GM18505 (cell line): ENCODE measurements around the gene NOTCH2.
A peak's percentile ranks its signal among the peaks of the same experiment; 100 is the strongest.

Experiments
- ATAC-seq: cut with Tn5 transposase; IDR thresholded peaks from one replicate; pipeline ENCODE4 v1.9.1; 2021; ENCODE audit not compliant: unreplicated experiment
- POLR2A ChIP-seq: IDR thresholded peaks from 4 replicates; pipeline ENCODE4 v1.6.1; 2011; ENCODE audit warnings: borderline replicate concordance; ENCODE audit not compliant: insufficient read depth, insufficient read length; ENCODE audit errors: extremely low read depth

The NOTCH2 gene

GRCh38 chr1:119964673-119965363 lies 104.6 kb downstream of the NOTCH2 start:
- no peak for ATAC-seq
- TF ChIP-seq POLR2A: no peak

DNA sequence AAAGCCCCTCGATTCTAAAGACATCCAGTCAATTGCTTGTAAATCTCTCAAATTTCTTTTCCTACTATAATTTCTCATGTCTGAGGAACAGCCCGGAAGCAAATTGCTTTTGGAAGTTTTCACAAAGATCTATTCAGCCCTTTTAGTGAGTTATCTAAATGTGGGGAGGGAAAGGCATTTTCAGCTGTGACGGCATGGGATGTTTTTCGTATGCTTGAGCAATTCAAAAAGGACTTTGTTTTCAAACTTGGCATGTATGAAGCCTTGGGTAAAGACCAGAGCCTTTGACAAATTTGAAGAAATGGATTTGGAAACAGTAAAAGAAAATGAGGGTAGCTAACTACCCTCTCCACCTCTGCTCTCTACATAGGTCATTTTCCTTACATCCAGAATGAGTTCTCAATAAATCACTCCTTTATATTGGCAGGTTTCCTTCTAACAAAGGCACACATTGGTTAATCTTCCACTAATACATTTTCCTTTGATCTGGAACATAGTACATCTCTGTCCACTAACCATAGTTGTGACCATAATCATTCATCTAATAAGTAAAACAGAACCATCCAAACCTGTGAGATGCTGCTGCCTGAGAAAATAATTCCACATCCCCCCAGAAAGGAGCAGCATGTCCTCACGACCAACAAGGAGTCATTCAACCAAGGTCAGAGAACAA lies 107.0 kb downstream of the NOTCH2 start:
- TF ChIP-seq POLR2A: no peak

GRCh38 chr1:119960501-119960900 lies 109.0 kb downstream of the NOTCH2 start:
- no peak for ATAC-seq
- TF ChIP-seq POLR2A: no peak

More for the DNA sequence above, 107.0 kb downstream of the NOTCH2 start:
- no peak for ATAC-seq

- no peak for TF ChIP-seq POLR2A
- ATAC-seq: no peak
Observed at GRCh38 chr1:119959268-119960220, 109.9 kb downstream of the NOTCH2 start.

DNA sequence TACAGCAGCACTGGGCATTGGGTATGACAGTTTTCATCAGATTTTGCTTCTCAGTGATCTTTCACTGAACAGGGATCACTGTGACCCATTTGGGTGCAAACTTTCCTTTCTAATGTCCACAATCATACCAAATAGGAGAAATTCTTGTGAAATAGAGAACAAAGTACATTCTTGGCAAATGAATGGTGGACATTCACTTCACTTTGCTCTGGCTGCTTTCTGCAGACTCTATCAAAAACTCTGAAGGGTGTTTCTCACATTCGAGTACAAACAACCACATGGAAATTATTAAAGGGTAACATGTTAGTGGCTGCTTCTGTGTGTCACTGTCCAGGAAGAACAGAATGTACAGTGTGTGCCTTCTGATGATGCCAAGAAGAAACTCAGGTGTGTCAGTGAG lies 111.2 kb downstream of the NOTCH2 start:
- no peak for ATAC-seq
- no peak for TF ChIP-seq POLR2A

DNA sequence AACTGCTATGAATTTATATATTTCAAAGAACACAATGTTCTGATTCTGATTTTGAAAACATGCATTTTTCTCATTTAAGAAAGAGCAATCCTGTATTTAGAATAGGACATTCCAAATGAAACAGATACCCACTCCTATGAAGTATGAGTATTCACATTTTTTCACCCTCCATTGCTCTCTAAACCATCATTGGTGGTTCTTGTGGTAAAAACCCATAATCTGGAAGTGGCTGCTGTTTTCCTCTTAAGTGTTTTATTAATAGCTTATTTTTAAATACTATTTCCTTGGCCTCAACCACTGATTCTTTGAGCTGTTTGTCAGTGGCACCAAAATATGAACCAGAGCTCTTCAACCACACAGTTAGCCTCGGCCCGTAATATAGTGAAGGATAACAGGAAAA lies 113.2 kb downstream of the NOTCH2 start:
- no peak for ATAC-seq
- no peak for TF ChIP-seq POLR2A

DNA sequence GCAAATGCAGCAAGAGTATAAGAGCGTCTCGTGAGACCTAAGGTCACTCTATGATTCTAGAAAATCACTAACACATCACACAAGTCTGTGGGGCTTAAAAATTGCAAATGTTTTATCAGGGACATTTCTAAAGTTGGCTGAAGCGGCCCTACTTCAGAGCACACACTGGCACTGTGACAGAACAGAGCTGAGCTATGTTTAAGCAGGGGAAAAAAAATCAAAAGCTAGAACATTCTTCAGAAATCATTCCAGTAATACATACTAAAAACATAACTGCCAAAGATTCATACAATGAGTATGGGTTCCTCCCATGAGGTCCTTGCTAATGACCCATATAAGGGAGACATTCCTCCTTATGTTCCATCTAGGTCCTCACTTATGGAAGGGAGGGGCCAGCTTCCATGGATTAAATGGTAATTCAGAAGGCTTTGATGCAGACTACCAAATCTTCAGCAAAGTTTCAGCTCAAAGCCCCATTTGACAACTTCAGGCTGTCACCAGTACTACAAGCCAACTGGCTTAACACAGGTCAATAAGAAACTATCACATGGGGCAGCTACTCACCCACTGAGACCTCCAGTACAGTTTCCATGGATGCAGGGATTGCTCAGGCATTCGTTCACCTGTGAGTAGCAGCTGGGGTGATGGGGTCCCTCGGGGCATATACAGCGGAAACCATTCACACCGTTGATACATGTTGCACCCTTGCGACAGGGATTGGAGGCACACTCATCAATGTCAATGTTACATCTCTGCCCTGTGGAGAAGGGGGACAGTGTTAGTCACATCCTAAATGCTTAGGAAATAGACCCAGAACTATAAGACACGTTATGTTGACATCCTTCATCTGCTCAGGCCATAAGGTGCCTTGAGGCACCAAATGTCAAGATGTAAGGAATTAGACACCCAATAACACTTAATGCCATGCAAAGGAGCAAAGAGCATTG lies 114.7 kb downstream of the NOTCH2 start:
- no peak for ATAC-seq
- TF ChIP-seq POLR2A: no peak

GRCh38 chr1:119953266-119953998 lies 116.0 kb downstream of the NOTCH2 start:
- no peak for ATAC-seq
- no peak for TF ChIP-seq POLR2A

GRCh38 chr1:119952496-119952895 lies 117.0 kb downstream of the NOTCH2 start:
- no peak for TF ChIP-seq POLR2A
- ATAC-seq: no peak

GRCh38 chr1:119948342-119949214 lies 120.9 kb downstream of the NOTCH2 start:
- peak; percentile 80 for ATAC-seq
- TF ChIP-seq POLR2A: no peak

GRCh38 chr1:119947468-119947867 lies 122.0 kb downstream of the NOTCH2 start:
- ATAC-seq: no peak
- no peak for TF ChIP-seq POLR2A

- TF ChIP-seq POLR2A: no peak
Observed at GRCh38 chr1:119946724-119947123, 122.7 kb downstream of the NOTCH2 start.

DNA sequence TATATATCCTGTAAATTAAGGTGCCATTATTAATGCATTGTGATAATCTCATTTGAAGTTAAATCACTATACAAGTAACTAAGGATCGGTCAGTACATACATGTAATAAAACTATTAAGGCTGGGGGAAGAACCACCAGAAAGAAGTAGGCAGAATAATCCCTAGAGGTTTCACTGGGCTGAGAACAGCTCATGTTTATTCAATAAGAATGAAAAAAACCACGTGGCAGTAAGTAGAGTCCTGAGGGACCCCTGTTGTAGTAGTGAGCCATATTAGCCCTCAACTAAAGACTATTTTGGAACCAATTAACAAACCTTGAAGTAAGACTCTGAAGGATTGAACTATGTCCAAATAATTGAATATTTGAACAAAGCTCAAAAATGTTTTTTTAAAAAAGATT lies 126.2 kb downstream of the NOTCH2 start:
- TF ChIP-seq POLR2A: no peak
- ATAC-seq: no peak

More at GRCh38 chr1:119946724-119947123, 122.7 kb downstream of the NOTCH2 start:
- no peak for ATAC-seq
